SK-N-SH (cell line): ENCODE data around the gene KIF13A.

Experiments used
- CHD2 ChIP-seq: fragments of 150-350 bp; IDR thresholded peaks from 2 replicates; pipeline ENCODE4 v1.6.1; 2018; ENCODE audit warnings: low read length; ENCODE audit not compliant: partially characterized antibody
- CTCF ChIP-seq: fragments of 200-600 bp; sonication (generic); IDR thresholded peaks from 2 replicates; pipeline ENCODE4 v1.6.1; 2017; ENCODE audit warnings: antibody characterized with exemption, mild to moderate bottlenecking, moderate library complexity
- EZH2phosphoT487 ChIP-seq: fragments of 200-600 bp; sonication (generic); IDR thresholded peaks from 2 replicates; pipeline ENCODE4 v1.6.1; 2017; ENCODE audit warnings: low read depth, mixed run types, mild to moderate bottlenecking, antibody characterized with exemption, moderate library complexity, borderline replicate concordance
- MAX ChIP-seq: IDR thresholded peaks from 2 replicates; pipeline ENCODE4 v1.4.0; 2012; ENCODE audit warnings: low read depth
- PBX3 ChIP-seq: IDR thresholded peaks from 2 replicates; pipeline ENCODE4; 2012
- POLR2AphosphoS5 ChIP-seq: IDR thresholded peaks from 2 replicates; pipeline ENCODE4 v1.6.1; 2012; ENCODE audit warnings: low read depth, low read length
- RCOR1 ChIP-seq: fragments of 150-350 bp; IDR thresholded peaks from 2 replicates; pipeline ENCODE4 v1.6.1; 2017; ENCODE audit warnings: antibody characterized with exemption, low read length
- RFX5 ChIP-seq: IDR thresholded peaks from 2 replicates; pipeline ENCODE4 v1.6.1; 2012; ENCODE audit warnings: mild to moderate bottlenecking, improper control_type of control experiment, low read length
- SIN3A ChIP-seq: IDR thresholded peaks from 2 replicates; pipeline ENCODE4 v1.6.1; 2012; ENCODE audit warnings: low read depth, mild to moderate bottlenecking, low read length, moderate library complexity, borderline replicate concordance
- YY1 ChIP-seq: IDR thresholded peaks from 2 replicates; pipeline ENCODE4 v1.4.0; 2012; ENCODE audit warnings: low read depth, mild to moderate bottlenecking

- TF ChIP-seq SIN3A (no peak), CTCF (no peak), RFX5 (no peak), POLR2AphosphoS5 (no peak), MAX (no peak), CHD2 (no peak), EZH2phosphoT487 (no peak), YY1 (no peak), PBX3 (no peak), RCOR1 (no peak)
Measured at GRCh38 chr6:17945575-17945974, 41.9 kb downstream of the KIF13A start.
